DMS79 (cell line): ENCODE results near the gene ENHO.

Experiments
- DNase-seq: peaks from one replicate; lab custom pipeline; 2025; lab: John Stamatoyannopoulos, UW

Gene ENHO

GRCh38 chr9:34524349-34524748, 1.6 kb upstream of the ENHO start:
- DNase-seq = no peak

- no peak for DNase-seq
These were observed 501 bp downstream of the ENHO start for GRCh38 chr9:34522091-34522887.

- no peak for DNase-seq
These were observed 1.3 kb downstream of the ENHO start for GRCh38 chr9:34521406-34522045.

GRCh38 chr9:34520505-34521385, 2.0 kb downstream of the ENHO start:
- no peak for DNase-seq

- DNase-seq = no peak
These were observed 2.7 kb downstream of the ENHO start for GRCh38 chr9:34520096-34520495.

GRCh38 chr9:34519321-34520020, 3.3 kb downstream of the ENHO start:
- DNase-seq = no peak

- no peak for DNase-seq
These were observed 3.9 kb downstream of the ENHO start for GRCh38 chr9:34518896-34519295.

GRCh38 chr9:34518110-34518616, 4.6 kb downstream of the ENHO start:
- no peak for DNase-seq

GRCh38 chr9:34517185-34517584, 5.6 kb downstream of the ENHO start:
- DNase-seq = no peak

- DNase-seq = no peak
These were observed 6.8 kb downstream of the ENHO start for GRCh38 chr9:34515959-34516358.

GRCh38 chr9:34514816-34515215, 8.0 kb downstream of the ENHO start:
- DNase-seq = no peak

GRCh38 chr9:34514401-34514800, 8.4 kb downstream of the ENHO start:
- DNase-seq = no peak

- DNase-seq = peak; percentile 39
These were observed 9.1 kb downstream of the ENHO start for GRCh38 chr9:34513567-34514214.

GRCh38 chr9:34512131-34513078, 10.4 kb downstream of the ENHO start:
- no peak for DNase-seq

- DNase-seq = no peak
These were observed 12.0 kb downstream of the ENHO start for GRCh38 chr9:34510497-34511468.

- DNase-seq = no peak
These were observed 13.8 kb downstream of the ENHO start for GRCh38 chr9:34508951-34509350.

GRCh38 chr9:34508463-34508862, 14.3 kb downstream of the ENHO start:
- no peak for DNase-seq

GRCh38 chr9:34507966-34508365, 14.8 kb downstream of the ENHO start:
- no peak for DNase-seq

GRCh38 chr9:34507556-34507955, 15.2 kb downstream of the ENHO start:
- no peak for DNase-seq
